Activated CD4-positive, alpha-beta T cell treated with anti-CD3 and anti-CD28 coated beads, Interleukin-2, amount 50 U/mL, for 4 hours (primary cell): ENCODE data around the gene HSPBP1.

Experiments
- DNase-seq, 2 experiments: peaks; one replicate each; pipeline ENCODE4 v3.0.0-alpha.2; 2020

HSPBP1 gene

GRCh38 chr19:55273978-55274707 lies 5.8 kb downstream of the HSPBP1 start:
- no peak for DNase-seq

- no peak for DNase-seq
Measured at GRCh38 chr19:55272142-55272541, 7.8 kb downstream of the HSPBP1 start.

- no peak for DNase-seq
Measured at GRCh38 chr19:55270172-55270942, 9.6 kb downstream of the HSPBP1 start.

- DNase-seq, result no peak
Measured at GRCh38 chr19:55269299-55269698, 10.6 kb downstream of the HSPBP1 start.

GRCh38 chr19:55266840-55267239 lies 13.1 kb downstream of the HSPBP1 start:
- DNase-seq, result no peak

- no peak for DNase-seq
Measured at GRCh38 chr19:55266404-55266803, 13.5 kb downstream of the HSPBP1 start.

- no peak for DNase-seq
Measured at GRCh38 chr19:55265723-55266386, 14.1 kb downstream of the HSPBP1 start.

- no peak for DNase-seq
Measured at GRCh38 chr19:55265173-55265572, 14.7 kb downstream of the HSPBP1 start.

- no peak for DNase-seq
Measured at GRCh38 chr19:55264531-55264930, 15.4 kb downstream of the HSPBP1 start.

GRCh38 chr19:55262359-55262758 lies 17.6 kb downstream of the HSPBP1 start:
- DNase-seq, result no peak

GRCh38 chr19:55261671-55262126 lies 18.2 kb downstream of the HSPBP1 start:
- DNase-seq, result no peak

- no peak for DNase-seq
Measured at GRCh38 chr19:55259540-55260210, 20.2 kb downstream of the HSPBP1 start.

- peak; percentile 88 to 92 for DNase-seq
Measured at GRCh38 chr19:55258828-55259539, 20.9 kb downstream of the HSPBP1 start, which contains the start of gene PPP6R1. TSS of gene PPP6R1 (minus strand) at chr19:55259017. CDS start at chr19:55247103, 11,914 bp downstream.

- DNase-seq, result peak; percentile 18 to 30
Measured at GRCh38 chr19:55258476-55258827, 21.5 kb downstream of the HSPBP1 start.

GRCh38 chr19:55257461-55258420 lies 22.2 kb downstream of the HSPBP1 start:
- DNase-seq, result peak in 1 of 2 experiments; percentile 9

GRCh38 chr19:55256562-55257460 lies 23.1 kb downstream of the HSPBP1 start:
- DNase-seq, result no peak

GRCh38 chr19:55255618-55256423 lies 24.1 kb downstream of the HSPBP1 start:
- peak; percentile 38 to 43 for DNase-seq

- no peak for DNase-seq
Measured at GRCh38 chr19:55254625-55254977, 25.3 kb downstream of the HSPBP1 start.
